GM19395 (cell line): Measurements from ENCODE around the gene MTMR12.

Experiments
- ATAC-seq: cut with Tn5 transposase; IDR thresholded peaks from one replicate; pipeline ENCODE4 v1.9.1; 2021; ENCODE audit warnings: mild to moderate bottlenecking, moderate library complexity; ENCODE audit not compliant: unreplicated experiment

MTMR12 gene

GRCh38 chr5:32201122-32201753 is 111.5 kb downstream of the MTMR12 start:
- no peak for ATAC-seq

- ATAC-seq, result no peak
Observed at GRCh38 chr5:32197032-32197431, 115.7 kb downstream of the MTMR12 start.

GRCh38 chr5:32195265-32195664 is 117.5 kb downstream of the MTMR12 start:
- ATAC-seq, result no peak

- peak; percentile 90 for ATAC-seq
Observed at GRCh38 chr5:32193591-32193990, 119.1 kb downstream of the MTMR12 start.

- ATAC-seq, result no peak
Observed at GRCh38 chr5:32190095-32190494, 122.6 kb downstream of the MTMR12 start.

GRCh38 chr5:32187675-32188074 is 125.1 kb downstream of the MTMR12 start:
- no peak for ATAC-seq

GRCh38 chr5:32182463-32183063 is 130.2 kb downstream of the MTMR12 start:
- ATAC-seq, result peak; percentile 78
